GM18505 (cell line): ENCODE results near the gene PERP.
A peak's percentile ranks its signal among the peaks of the same experiment; 100 is the strongest.

Source experiments
- ATAC-seq: cut with Tn5 transposase; IDR thresholded peaks from one replicate; pipeline ENCODE4 v1.9.1; 2021; ENCODE audit not compliant: unreplicated experiment
- POLR2A ChIP-seq: IDR thresholded peaks from 4 replicates; pipeline ENCODE4 v1.6.1; 2011; ENCODE audit warnings: borderline replicate concordance; ENCODE audit not compliant: insufficient read depth, insufficient read length; ENCODE audit errors: extremely low read depth

Gene PERP

GRCh38 chr6:138113588-138114210 lies 6.5 kb upstream of the PERP start:
- no peak for TF ChIP-seq POLR2A
- ATAC-seq, result no peak

- no peak for ATAC-seq
- no peak for TF ChIP-seq POLR2A
Observed at GRCh38 chr6:138110229-138110628, 3.0 kb upstream of the PERP start.

GRCh38 chr6:138109042-138109997 lies 2.1 kb upstream of the PERP start:
- no peak for TF ChIP-seq POLR2A
- no peak for ATAC-seq

- TF ChIP-seq POLR2A, result no peak
- ATAC-seq, result peak; percentile 33
Observed at GRCh38 chr6:138107752-138108592, 753 bp upstream of the PERP start.

GRCh38 chr6:138106665-138107077 lies 548 bp downstream of the PERP start:
- no peak for ATAC-seq
- no peak for TF ChIP-seq POLR2A

GRCh38 chr6:138105880-138106664 lies 1.1 kb downstream of the PERP start:
- ATAC-seq, result no peak
- TF ChIP-seq POLR2A, result no peak

GRCh38 chr6:138105446-138105845 lies 1.8 kb downstream of the PERP start:
- no peak for TF ChIP-seq POLR2A
- ATAC-seq, result no peak

- no peak for ATAC-seq
- TF ChIP-seq POLR2A, result no peak
Observed at GRCh38 chr6:138104618-138105213, 2.5 kb downstream of the PERP start.

GRCh38 chr6:138103871-138104270 lies 3.3 kb downstream of the PERP start:
- no peak for ATAC-seq
- no peak for TF ChIP-seq POLR2A

- TF ChIP-seq POLR2A, result no peak
- ATAC-seq, result no peak
Observed at GRCh38 chr6:138101946-138102731, 5.1 kb downstream of the PERP start.

- no peak for ATAC-seq
- no peak for TF ChIP-seq POLR2A
Observed at GRCh38 chr6:138099832-138100231, 7.4 kb downstream of the PERP start.
